ENCODE data around the gene SLC35G1. TPM values are rescaled to one million over a fixed set of nuclear protein-coding genes. Genes with fewer than 3 reads are reported as not detected.

The SLC35G1 gene
- total and polyA plus RNA-seq, 2 of the 13 experiments (the other 11 are each of a cell fraction or from before 2014, with no cell fraction given): 2.5 to 4.5 TPM

DNA sequence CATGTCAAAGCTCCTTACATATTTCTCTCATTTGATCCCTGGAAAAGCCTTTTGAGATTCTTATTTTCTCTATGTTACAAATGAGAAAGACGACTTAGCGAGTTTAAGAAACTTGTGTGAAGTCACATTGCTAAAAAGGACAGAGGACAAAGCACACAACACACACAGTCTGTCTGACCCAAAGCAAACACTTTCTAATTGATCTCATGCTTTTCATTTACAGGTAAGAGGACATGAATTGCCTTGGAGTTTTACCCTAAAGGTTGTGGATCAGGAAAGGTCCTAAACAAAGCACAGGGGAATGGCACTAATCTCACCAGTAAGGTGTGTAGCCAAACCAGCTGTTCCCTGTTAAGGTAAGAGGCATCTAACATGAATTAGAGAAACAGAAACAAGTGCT lies 18.7 kb downstream of the SLC35G1 start:
- Histone ChIP-seq H3K9ac (ENCODE audit: insufficient read depth, low read depth, low read length) (no peak overlapping the region), H3K27me3 (ENCODE audit: control insufficient read depth in 1 of 2, insufficient read depth in 2 of 2, low read length in 2 of 2) (no peaks in the 10 kb centered on the region), H3K27ac (ENCODE audit: extremely low read length, insufficient read depth, low read length) (no peak overlapping the region), H3K79me2 (ENCODE audit: insufficient read depth, low read length) (no peaks in the 10 kb centered on the region), H4K20me1 (ENCODE audit: insufficient read depth, low read length) (no peaks in the 10 kb centered on the region), H2AFZ (ENCODE audit: low read length) (no peak overlapping the region), H3K4me2 (ENCODE audit: low read depth, low read length) (no peak overlapping the region), H3K4me1 (ENCODE audit: insufficient read depth, low read length) (peaks cover 8% of the 10 kb centered on the region; the same call in 1 of the 2 replicates), H3K4me3 (replicated peaks in 1 of 3; ENCODE audit: insufficient read depth in 1 of 3, low read depth in 2 of 3, low read length in 3 of 3) (no peak overlapping the region), H3K9me3 (ENCODE audit: low read length) (no peaks in the 10 kb centered on the region), H3K36me3 (replicated peaks in 1 of 2; ENCODE audit: control insufficient read depth in 1 of 2, insufficient read depth in 2 of 2, low read length in 2 of 2) (no peaks in the 10 kb centered on the region)
- BruUV-seq (replicated peaks): no TSS peak
- 42% methylated on average over 2 of the region's 2 CpGs for WGBS (ENCODE audit: low lambda C conversion rate)
- no peak for DNase-seq (ENCODE audit: low spot score)
- intact Hi-C loops (cut with micrococcal nuclease; ENCODE audit: unreplicated experiment): no loop called here
- ChIA-PET POLR2A (no interaction called here), CTCF (ENCODE audit: low intra/inter-chr PET ratio, low total read pairs) (no interaction called here)
- in situ Hi-C loops (cut with HindIII; ENCODE audit: extremely low pct_ligation_motif_present, low pct_unique_long_range_greater_than_20kb): loop anchor here (25.0 kb wide), 1 partner anchor 525 kb away; no protein-coding TSS in a partner anchor
- TF ChIP-seq TCF7 (IDR thresholded peaks at IDR 0.05; ENCODE audit: low read depth) (no peak), NFKB2 (CRISPR knock-in tag; IDR thresholded peaks at IDR 0.05; ENCODE audit: borderline replicate concordance) (no peak), MATR3 (CRISPR knock-in tag; IDR thresholded peaks at IDR 0.05) (no peak), ZNF749 (CRISPR knock-in tag; IDR thresholded peaks at IDR 0.05; ENCODE audit: borderline replicate concordance) (no peak), GTF2F1 (IDR thresholded peaks at IDR 0.05; ENCODE audit: low read length) (no peak)
- TF ChIP-seq, protein P1, sequence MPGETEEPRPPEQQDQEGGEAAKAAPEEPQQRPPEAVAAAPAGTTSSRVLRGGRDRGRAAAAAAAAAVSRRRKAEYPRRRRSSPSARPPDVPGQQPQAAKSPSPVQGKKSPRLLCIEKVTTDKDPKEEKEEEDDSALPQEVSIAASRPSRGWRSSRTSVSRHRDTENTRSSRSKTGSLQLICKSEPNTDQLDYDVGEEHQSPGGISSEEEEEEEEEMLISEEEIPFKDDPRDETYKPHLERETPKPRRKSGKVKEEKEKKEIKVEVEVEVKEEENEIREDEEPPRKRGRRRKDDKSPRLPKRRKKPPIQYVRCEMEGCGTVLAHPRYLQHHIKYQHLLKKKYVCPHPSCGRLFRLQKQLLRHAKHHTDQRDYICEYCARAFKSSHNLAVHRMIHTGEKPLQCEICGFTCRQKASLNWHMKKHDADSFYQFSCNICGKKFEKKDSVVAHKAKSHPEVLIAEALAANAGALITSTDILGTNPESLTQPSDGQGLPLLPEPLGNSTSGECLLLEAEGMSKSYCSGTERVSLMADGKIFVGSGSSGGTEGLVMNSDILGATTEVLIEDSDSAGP (CRISPR knock-in tag; IDR thresholded peaks at IDR 0.05; ENCODE audit: borderline replicate concordance): no peak
- TF ChIP-seq, protein P2, sequence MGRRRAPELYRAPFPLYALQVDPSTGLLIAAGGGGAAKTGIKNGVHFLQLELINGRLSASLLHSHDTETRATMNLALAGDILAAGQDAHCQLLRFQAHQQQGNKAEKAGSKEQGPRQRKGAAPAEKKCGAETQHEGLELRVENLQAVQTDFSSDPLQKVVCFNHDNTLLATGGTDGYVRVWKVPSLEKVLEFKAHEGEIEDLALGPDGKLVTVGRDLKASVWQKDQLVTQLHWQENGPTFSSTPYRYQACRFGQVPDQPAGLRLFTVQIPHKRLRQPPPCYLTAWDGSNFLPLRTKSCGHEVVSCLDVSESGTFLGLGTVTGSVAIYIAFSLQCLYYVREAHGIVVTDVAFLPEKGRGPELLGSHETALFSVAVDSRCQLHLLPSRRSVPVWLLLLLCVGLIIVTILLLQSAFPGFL (CRISPR knock-in tag; IDR thresholded peaks at IDR 0.05): no peak
- no peak for FAIRE-seq
- no peak for ATAC-seq

Measured in HepG2 (cell line).